Heart right ventricle (tissue), 16 donors: ENCODE data around the gene MCL1. TPM values are rescaled to one million over a fixed set of nuclear protein-coding genes. Genes with fewer than 3 reads are reported as not detected.

Experiments used
- ATAC-seq, 8 donors: fragments of 200-7000 bp; cut with Tn5 transposase; one replicate each; pipeline ENCODE4 v1.9.1; 2020; ENCODE audit warnings: mild to moderate bottlenecking in 8 of 8, moderate library complexity in 8 of 8, moderate number of reproducible peaks in 1 of 8
- DNase-seq, 2 donors: peaks; one replicate each; pipeline ENCODE4 v3.0.0-alpha.2; 2020
- H3K27ac ChIP-seq, 10 donors: fragments of 200-600 bp; sonication (generic) in 2 of 10; one replicate each; pipeline versions ENCODE4 v1.5.0 to v1.8.0; 2020 to 2022; ENCODE audit warnings: mild to moderate bottlenecking in 3 of 10
- H3K27me3 ChIP-seq, 7 donors: fragments of 200-600 bp; one replicate each; pipeline ENCODE4 v1.8.0; 2021 to 2022; ENCODE audit warnings: mild to moderate bottlenecking in 2 of 7
- H3K36me3 ChIP-seq, 9 donors: fragments of 200-600 bp; sonication (generic) in 1 of 9; one replicate each; pipeline versions ENCODE4 v1.5.0 to v1.8.0; 2020 to 2022; ENCODE audit warnings: mild to moderate bottlenecking in 2 of 9
- H3K4me1 ChIP-seq, 9 donors: fragments of 200-600 bp; sonication (generic) in 1 of 9; one replicate each; pipeline versions ENCODE4 v1.5.0 to v1.8.0; 2020 to 2022; ENCODE audit warnings: mild to moderate bottlenecking in 4 of 9
- H3K4me3 ChIP-seq, 10 donors: fragments of 200-600 bp; sonication (generic) in 2 of 10; one replicate each; pipeline versions ENCODE4 v1.5.0 to v1.8.0; 2020 to 2022; ENCODE audit warnings: mild to moderate bottlenecking in 7 of 10, moderate library complexity in 2 of 10
- H3K9me3 ChIP-seq, 11 donors: fragments of 200-600 bp in 10 of 11; sonication (generic) in 2 of 11; one replicate each; pipeline versions ENCODE4 v1.5.0 to v1.8.0; 2013 to 2022; ENCODE audit warnings: mild to moderate bottlenecking in 2 of 11, control low read depth in 1 of 11, moderate library complexity in 1 of 11
- WGBS, 2 donors: extraction: QIAGEN DNeasy Blood & Tissue Kit; methylation state at CpG; one replicate each; pipeline ENCODE4 v1.1.7; 2013; ENCODE audit warnings: inconsistent platforms in 1 of 2; 5-methylcytosine and 5-hydroxymethylcytosine counted together
- intact Hi-C, 10 donors: fragments of 100-400 bp; cut with DNase I; formaldehyde crosslinking; loops; one replicate each; pipeline versions ENCODE4 v1.11.1 to v1.14.2; 2022
- polyA plus RNA-seq, 2 donors: library from polyadenylated mRNA; stranded (reverse); fragments of 200-250 nt; gene quantifications; one replicate each; pipeline ENCODE4 v1.2.3, GENCODE V29; 2013
- total RNA-seq, 10 donors: library from RNA; stranded (reverse); fragmentation: NEBNext Ultra II Directional in 3 of 10; extraction: Animal tissue kit (Norgen Biotek cat#: 25700) in 3 of 10; gene quantifications; one replicate each; pipeline versions ENCODE4 v1.2.1 to v1.2.4, GENCODE V29; 2021 to 2023
- TF ChIP-seq, protein P1 (sequence below), 9 donors: fragments of 200-600 bp; sonication (generic) in 2 of 9; IDR thresholded peaks; one replicate each; pipeline versions ENCODE4 v1.5.0 to v1.8.0; 2021 to 2022; ENCODE audit warnings: antibody characterized with exemption in 9 of 9, mild to moderate bottlenecking in 5 of 9, moderate library complexity in 1 of 9
- donor health status: Arrhythmogenic right ventricular cardiomyopathy.
- donor health status: ischemic (EF 13 %, LVEDD 7.1; RV severe dilation, severe dysfunction).
- donor health status: healthy with polysubstance abuse.
- donor health status: DM: no; HTN: yes; CAD: no.
- donor health status: DM: no; HTN: no; CAD: no.
- donor health status: ischemic (EF 25% LVEDD 6.9; RV normal size, moderate dysfunction).
- donor health status: ischemic (EF 25% LVEDD 5.7; RV mildly dilated, moderate dysfunction).
- donor health status: healthy.
- donor health status: DM: yes; HTN: yes; CAD: no.
- donor health status: Ischemic cardiomyopathy.
- donor health status: ischemic (EF 35%, LVEDD 5.7; RV mildly dilated, moderate dysfunction).
- donor health status: nonischemic (EF 11% LVEDD 7.7; RV severe dilation, severe dysfunction).
- donor health status: DM: yes; HTN: yes; CAD: no.
- donor health status: PGD.
- donor health status: ischemic (EF 29% LVEDD 5.4; RV normal size, mild dysfunction).
- donor health status: nonischemic (EF 23%, LVEDD 6.1; RV moderate dilation, normal function).

The MCL1 gene
- total and polyA plus RNA-seq, 12 donors: 54.3 to 155 (median 115) TPM

DNA sequence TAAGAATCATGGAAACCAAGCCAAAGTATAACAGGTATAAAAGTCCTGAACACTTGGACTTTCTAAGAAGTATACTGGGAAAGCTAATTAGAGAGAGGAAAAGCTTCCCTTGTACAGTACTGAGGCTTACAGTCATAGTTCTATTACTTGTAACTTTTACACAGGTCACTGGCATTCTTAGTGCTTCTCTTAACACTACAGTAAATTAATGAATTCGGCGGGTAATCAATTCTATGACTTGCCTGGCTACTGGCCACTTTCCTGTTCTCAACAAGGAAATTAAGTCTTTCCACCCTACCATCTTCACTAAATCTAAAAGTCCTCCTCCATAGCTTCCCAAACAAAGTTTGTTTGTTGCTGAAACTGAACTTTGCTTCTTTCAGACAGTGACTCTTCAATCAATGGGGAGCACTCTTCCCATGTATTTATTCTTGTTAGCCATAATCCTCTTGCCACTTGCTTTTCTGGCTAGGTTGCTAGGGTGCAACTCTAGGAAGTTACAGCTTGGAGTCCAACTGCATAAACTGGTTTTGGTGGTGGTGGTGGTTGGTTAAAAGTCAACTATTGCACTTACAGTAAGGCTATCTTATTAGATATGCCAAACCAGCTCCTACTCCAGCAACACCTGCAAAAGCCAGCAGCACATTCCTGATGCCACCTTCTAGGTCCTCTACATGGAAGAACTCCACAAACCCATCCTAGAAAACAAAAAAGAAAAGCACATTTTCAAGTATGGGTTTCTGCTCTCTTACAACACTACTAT lies 2.4 kb downstream of the MCL1 start:
- Histone ChIP-seq H3K27me3 (no peaks in the 10 kb centered on the region), H3K9me3 (no peaks in the 10 kb centered on the region), H3K4me3 (peak overlapping the region; percentile 82 to 99 (median 96)), H3K36me3 (peaks cover 0 to 71% (median 42%) of the 10 kb centered on the region in 9 donors), H3K4me1 (peaks cover 12 to 58% (median 50%) of the 10 kb centered on the region in 9 donors), H3K27ac (peak overlapping the region; percentile 91 to 100 (median 100))
- ATAC-seq (no peak), DNase-seq (no peak)
- intact Hi-C loops: loop anchor here in 5 of 10 donors (1.0 to 5.0 kb wide), 5 partner anchors 10 to 45 kb away; no protein-coding TSS in a partner anchor
- TF ChIP-seq, protein P1, sequence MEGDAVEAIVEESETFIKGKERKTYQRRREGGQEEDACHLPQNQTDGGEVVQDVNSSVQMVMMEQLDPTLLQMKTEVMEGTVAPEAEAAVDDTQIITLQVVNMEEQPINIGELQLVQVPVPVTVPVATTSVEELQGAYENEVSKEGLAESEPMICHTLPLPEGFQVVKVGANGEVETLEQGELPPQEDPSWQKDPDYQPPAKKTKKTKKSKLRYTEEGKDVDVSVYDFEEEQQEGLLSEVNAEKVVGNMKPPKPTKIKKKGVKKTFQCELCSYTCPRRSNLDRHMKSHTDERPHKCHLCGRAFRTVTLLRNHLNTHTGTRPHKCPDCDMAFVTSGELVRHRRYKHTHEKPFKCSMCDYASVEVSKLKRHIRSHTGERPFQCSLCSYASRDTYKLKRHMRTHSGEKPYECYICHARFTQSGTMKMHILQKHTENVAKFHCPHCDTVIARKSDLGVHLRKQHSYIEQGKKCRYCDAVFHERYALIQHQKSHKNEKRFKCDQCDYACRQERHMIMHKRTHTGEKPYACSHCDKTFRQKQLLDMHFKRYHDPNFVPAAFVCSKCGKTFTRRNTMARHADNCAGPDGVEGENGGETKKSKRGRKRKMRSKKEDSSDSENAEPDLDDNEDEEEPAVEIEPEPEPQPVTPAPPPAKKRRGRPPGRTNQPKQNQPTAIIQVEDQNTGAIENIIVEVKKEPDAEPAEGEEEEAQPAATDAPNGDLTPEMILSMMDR (IDR thresholded peaks at IDR 0.05): no peak
- 3 to 5% methylated on average over 2 of the region's 2 CpGs for WGBS, 2 donors

DNA sequence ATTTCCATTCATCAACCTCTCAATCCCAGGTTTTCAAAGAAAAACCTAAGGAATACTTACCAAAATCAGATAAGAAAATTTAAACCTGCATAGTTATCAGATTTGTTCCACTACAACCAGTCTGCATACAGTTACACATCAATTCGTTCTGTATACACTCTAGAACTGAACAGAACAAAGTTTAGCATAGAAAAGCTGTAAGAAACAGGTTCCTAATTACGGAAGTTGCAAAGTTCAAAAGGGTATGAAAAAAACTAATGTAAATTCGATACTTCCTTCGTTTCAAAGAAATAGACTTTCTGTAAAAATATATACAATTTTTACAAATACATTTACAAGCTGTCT lies 3.1 kb downstream of the MCL1 start:
- intact Hi-C loops: loop anchor here in 3 of 10 donors (5.0 kb wide), 3 partner anchors 36 to 46 kb away; no protein-coding TSS in a partner anchor

GRCh38 chr1:150575518-150576366 lies 3.7 kb downstream of the MCL1 start:
- intact Hi-C loops: loop anchor here in 3 of 10 donors (5.0 kb wide), 3 partner anchors 37 to 47 kb away; no protein-coding TSS in a partner anchor
- 7 to 8% methylated on average over 1 of the region's 1 CpG for WGBS, 2 donors
- TF ChIP-seq, protein P1 (IDR thresholded peaks at IDR 0.05): no peak
- H3K27me3 ChIP-seq: no peaks in the 10 kb centered on the region
- H3K4me3 ChIP-seq: peak overlapping the region; percentile 82 to 99 (median 96)
- peaks cover 12 to 65% (median 63%) of the 10 kb centered on the region in 9 donors for H3K4me1 ChIP-seq
- DNase-seq (no peak), ATAC-seq (no peak)
- H3K9me3 ChIP-seq: no peaks in the 10 kb centered on the region
- peak overlapping the region; percentile 69 to 100 (median 100) for H3K27ac ChIP-seq
- H3K36me3 ChIP-seq: peaks cover 0 to 84% (median 46%) of the 10 kb centered on the region in 9 donors

More for the DNA sequence above, 3.1 kb downstream of the MCL1 start:
- peak overlapping the region; percentile 82 to 99 (median 96) for H3K4me3 ChIP-seq
- peaks cover 0 to 78% (median 46%) of the 10 kb centered on the region in 9 donors for H3K36me3 ChIP-seq
- DNase-seq (no peak), ATAC-seq (no peak)
- 1 to 2% methylated on average over 4 of the region's 4 CpGs for whole genome bisulfite sequencing, 2 donors
- TF ChIP-seq, protein P1 (IDR thresholded peaks at IDR 0.05): no peak
- peak overlapping the region in 9 of 10 donors; percentile 91 to 100 (median 100) for H3K27ac ChIP-seq
- no peaks in the 10 kb centered on the region for H3K9me3 ChIP-seq
- peaks cover 12 to 63% (median 57%) of the 10 kb centered on the region in 9 donors for H3K4me1 ChIP-seq
- no peaks in the 10 kb centered on the region for H3K27me3 ChIP-seq

DNA sequence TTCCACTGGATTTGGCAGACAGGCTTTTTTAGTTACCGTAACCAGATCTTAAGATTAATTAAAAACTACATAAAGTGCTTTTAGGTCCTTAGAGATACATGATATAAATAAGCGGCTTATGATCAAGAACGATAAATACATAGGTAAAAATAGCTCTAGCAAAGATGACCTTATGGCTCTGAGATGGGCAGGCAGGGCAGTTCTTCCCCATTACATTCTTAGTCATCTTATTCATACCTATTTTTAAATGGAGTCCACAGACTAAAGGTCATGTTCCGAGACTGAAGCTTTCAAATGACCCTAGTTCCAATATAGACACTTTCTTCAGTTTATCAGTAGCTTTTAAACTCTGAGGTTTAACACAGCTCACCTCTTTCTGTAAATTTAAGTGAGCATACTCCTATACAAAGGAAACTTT lies 4.3 kb downstream of the MCL1 start:
- Histone ChIP-seq H3K4me1 (peaks cover 12 to 66% (median 63%) of the 10 kb centered on the region in 9 donors), H3K27ac (peak overlapping the region; percentile 69 to 100 (median 100)), H3K9me3 (no peaks in the 10 kb centered on the region), H3K27me3 (no peaks in the 10 kb centered on the region), H3K36me3 (peaks cover 0 to 89% (median 46%) of the 10 kb centered on the region in 9 donors), H3K4me3 (peak overlapping the region; percentile 82 to 99 (median 96))
- TF ChIP-seq, protein P1 (IDR thresholded peaks at IDR 0.05): no peak
- intact Hi-C loops: loop anchor here in 3 of 10 donors (5.0 kb wide), 3 partner anchors 37 to 47 kb away; no protein-coding TSS in a partner anchor
- DNase-seq (no peak), ATAC-seq (peak in 4 of 8 donors; percentile 4 to 43 (median 32))
- 12 to 15% methylated on average over 4 of the region's 4 CpGs for WGBS, 2 donors
